ENCODE results near the gene NNMT. TPM values are rescaled to one million over a fixed set of nuclear protein-coding genes. Genes with fewer than 3 reads are reported as not detected.

The NNMT gene
- 292 to 403 TPM (median 380 TPM) in 5 replicates for total RNA-seq (2022; extraction: Qiagen RNA extraction)

GRCh38 chr11:114295676-114296604 lies at the start of gene NNMT:
TSS of gene NNMT (plus strand) at chr11:114296399. CDS start at chr11:114296557, 158 bp downstream.

Other genes starting within 250 kb of the NNMT start
- gene ZBTB16, start 236.7 kb upstream of the NNMT start, total RNA-seq (2022; extraction: Qiagen RNA extraction): 0.82 to 1.7 TPM (median 1.0 TPM) in 5 replicates
- gene C11orf71, start 104.1 kb downstream of the NNMT start, total RNA-seq (2022; extraction: Qiagen RNA extraction): 2.6 to 4.1 TPM (median 3.7 TPM) in 5 replicates
- gene RBM7, start 104.3 kb downstream of the NNMT start, total RNA-seq (2022; extraction: Qiagen RNA extraction): 24.4 to 31.8 TPM (median 26.5 TPM) in 5 replicates
- gene REXO2, start 143.1 kb downstream of the NNMT start, total RNA-seq (2022; extraction: Qiagen RNA extraction): 102 to 108 TPM (median 104 TPM) in 5 replicates

Measured in A549 treated with Hydrocortisone at 1 μM for 4 hours (cell line).